ENCODE measurements around the gene WDR46.

The WDR46 gene

DNA sequence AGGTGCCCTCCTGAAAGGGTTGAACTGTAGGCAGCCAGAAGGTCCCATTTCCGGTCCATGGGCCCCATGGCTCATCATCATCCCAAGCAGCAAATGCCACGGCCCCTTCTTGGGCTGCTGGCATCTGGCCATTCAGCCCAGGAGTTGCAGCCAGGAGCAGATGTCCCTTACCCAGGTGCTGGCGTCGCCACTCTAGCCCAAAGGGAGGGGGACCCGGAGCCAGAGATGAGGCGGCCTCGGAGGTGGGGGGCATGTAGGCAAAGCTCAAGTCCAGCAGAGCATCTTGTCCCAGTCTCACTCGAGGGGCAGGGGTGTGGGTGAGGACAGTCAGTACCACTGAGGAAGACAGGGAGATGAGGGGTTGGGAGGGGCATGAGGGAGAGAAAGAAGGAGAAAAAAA, 16.0 kb upstream of the WDR46 start:
- TF ChIP-seq, protein P1, sequence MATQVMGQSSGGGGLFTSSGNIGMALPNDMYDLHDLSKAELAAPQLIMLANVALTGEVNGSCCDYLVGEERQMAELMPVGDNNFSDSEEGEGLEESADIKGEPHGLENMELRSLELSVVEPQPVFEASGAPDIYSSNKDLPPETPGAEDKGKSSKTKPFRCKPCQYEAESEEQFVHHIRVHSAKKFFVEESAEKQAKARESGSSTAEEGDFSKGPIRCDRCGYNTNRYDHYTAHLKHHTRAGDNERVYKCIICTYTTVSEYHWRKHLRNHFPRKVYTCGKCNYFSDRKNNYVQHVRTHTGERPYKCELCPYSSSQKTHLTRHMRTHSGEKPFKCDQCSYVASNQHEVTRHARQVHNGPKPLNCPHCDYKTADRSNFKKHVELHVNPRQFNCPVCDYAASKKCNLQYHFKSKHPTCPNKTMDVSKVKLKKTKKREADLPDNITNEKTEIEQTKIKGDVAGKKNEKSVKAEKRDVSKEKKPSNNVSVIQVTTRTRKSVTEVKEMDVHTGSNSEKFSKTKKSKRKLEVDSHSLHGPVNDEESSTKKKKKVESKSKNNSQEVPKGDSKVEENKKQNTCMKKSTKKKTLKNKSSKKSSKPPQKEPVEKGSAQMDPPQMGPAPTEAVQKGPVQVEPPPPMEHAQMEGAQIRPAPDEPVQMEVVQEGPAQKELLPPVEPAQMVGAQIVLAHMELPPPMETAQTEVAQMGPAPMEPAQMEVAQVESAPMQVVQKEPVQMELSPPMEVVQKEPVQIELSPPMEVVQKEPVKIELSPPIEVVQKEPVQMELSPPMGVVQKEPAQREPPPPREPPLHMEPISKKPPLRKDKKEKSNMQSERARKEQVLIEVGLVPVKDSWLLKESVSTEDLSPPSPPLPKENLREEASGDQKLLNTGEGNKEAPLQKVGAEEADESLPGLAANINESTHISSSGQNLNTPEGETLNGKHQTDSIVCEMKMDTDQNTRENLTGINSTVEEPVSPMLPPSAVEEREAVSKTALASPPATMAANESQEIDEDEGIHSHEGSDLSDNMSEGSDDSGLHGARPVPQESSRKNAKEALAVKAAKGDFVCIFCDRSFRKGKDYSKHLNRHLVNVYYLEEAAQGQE (IDR thresholded peaks at IDR 0.05; ENCODE audit: insufficient replicate concordance, low read depth): no peak
- TF ChIP-seq SPI1 (IDR thresholded peaks at IDR 0.05; ENCODE audit: borderline replicate concordance, low read depth) (no peak), POLR2AphosphoS5 (IDR thresholded peaks at IDR 0.05; ENCODE audit: low read depth) (no peak), GABPA (IDR thresholded peaks at IDR 0.05; ENCODE audit: low read depth) (no peak)
- TF ChIP-seq, protein P2, sequence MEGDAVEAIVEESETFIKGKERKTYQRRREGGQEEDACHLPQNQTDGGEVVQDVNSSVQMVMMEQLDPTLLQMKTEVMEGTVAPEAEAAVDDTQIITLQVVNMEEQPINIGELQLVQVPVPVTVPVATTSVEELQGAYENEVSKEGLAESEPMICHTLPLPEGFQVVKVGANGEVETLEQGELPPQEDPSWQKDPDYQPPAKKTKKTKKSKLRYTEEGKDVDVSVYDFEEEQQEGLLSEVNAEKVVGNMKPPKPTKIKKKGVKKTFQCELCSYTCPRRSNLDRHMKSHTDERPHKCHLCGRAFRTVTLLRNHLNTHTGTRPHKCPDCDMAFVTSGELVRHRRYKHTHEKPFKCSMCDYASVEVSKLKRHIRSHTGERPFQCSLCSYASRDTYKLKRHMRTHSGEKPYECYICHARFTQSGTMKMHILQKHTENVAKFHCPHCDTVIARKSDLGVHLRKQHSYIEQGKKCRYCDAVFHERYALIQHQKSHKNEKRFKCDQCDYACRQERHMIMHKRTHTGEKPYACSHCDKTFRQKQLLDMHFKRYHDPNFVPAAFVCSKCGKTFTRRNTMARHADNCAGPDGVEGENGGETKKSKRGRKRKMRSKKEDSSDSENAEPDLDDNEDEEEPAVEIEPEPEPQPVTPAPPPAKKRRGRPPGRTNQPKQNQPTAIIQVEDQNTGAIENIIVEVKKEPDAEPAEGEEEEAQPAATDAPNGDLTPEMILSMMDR (IDR thresholded peaks at IDR 0.05; ENCODE audit: insufficient read depth, low read length): no peak
- Histone ChIP-seq H3K4me3 (replicated peaks; ENCODE audit: insufficient read depth, low read length) (no peak overlapping the region), H3K27me3 (ENCODE audit: insufficient read depth, poor library complexity, severe bottlenecking) (no peaks in the 10 kb centered on the region), H3K27ac (replicated peaks) (no peak overlapping the region)
- DNase-seq (ENCODE audit: low read depth in 1 of 2, low spot score in 1 of 2): no peak

DNA sequence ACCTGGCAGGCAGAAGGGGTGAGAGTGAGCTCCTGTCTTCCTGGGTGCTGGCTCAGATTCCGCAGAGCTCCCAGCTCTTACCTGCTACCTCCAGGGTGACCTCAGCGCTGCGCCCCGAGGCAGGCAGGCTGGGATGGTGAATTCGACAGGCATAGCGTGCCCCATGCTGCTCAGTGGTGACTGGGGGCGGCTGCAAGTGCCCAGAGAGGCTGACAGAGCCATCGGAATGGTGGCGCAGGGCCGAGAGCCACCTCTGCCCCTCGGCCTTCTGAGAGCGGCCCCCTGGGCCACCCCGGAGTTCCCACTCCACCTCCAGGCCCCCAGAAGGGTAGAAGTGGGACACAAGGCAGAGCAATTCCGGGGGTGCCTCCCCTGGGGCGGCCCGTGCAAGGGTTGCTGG, 15.2 kb upstream of the WDR46 start:
- Histone ChIP-seq H3K27ac (replicated peaks) (no peak overlapping the region), H3K27me3 (ENCODE audit: insufficient read depth, poor library complexity, severe bottlenecking) (no peaks in the 10 kb centered on the region), H3K4me3 (replicated peaks; ENCODE audit: insufficient read depth, low read length) (no peak overlapping the region)
- no peak for DNase-seq (ENCODE audit: low read depth in 1 of 2, low spot score in 1 of 2)
- TF ChIP-seq, protein P1 (IDR thresholded peaks at IDR 0.05; ENCODE audit: insufficient replicate concordance, low read depth): no peak
- TF ChIP-seq SPI1 (IDR thresholded peaks at IDR 0.05; ENCODE audit: borderline replicate concordance, low read depth): no peak
- no peak for TF ChIP-seq GABPA (IDR thresholded peaks at IDR 0.05; ENCODE audit: low read depth)
- TF ChIP-seq, protein P2 (IDR thresholded peaks at IDR 0.05; ENCODE audit: insufficient read depth, low read length): no peak
- TF ChIP-seq POLR2AphosphoS5 (IDR thresholded peaks at IDR 0.05; ENCODE audit: low read depth): no peak

- TF ChIP-seq GABPA (IDR thresholded peaks at IDR 0.05; ENCODE audit: low read depth) (no peak), SPI1 (IDR thresholded peaks at IDR 0.05; ENCODE audit: borderline replicate concordance, low read depth) (no peak)
- no peak for DNase-seq (ENCODE audit: low read depth in 1 of 2, low spot score in 1 of 2)
- no peak overlapping the region for H3K4me3 ChIP-seq (replicated peaks; ENCODE audit: insufficient read depth, low read length)
- H3K27ac ChIP-seq (replicated peaks): no peak overlapping the region
- H3K27me3 ChIP-seq (ENCODE audit: insufficient read depth, poor library complexity, severe bottlenecking): no peaks in the 10 kb centered on the region
Measured at GRCh38 chr6:33301877-33302276, 12.8 kb upstream of the WDR46 start.

DNA sequence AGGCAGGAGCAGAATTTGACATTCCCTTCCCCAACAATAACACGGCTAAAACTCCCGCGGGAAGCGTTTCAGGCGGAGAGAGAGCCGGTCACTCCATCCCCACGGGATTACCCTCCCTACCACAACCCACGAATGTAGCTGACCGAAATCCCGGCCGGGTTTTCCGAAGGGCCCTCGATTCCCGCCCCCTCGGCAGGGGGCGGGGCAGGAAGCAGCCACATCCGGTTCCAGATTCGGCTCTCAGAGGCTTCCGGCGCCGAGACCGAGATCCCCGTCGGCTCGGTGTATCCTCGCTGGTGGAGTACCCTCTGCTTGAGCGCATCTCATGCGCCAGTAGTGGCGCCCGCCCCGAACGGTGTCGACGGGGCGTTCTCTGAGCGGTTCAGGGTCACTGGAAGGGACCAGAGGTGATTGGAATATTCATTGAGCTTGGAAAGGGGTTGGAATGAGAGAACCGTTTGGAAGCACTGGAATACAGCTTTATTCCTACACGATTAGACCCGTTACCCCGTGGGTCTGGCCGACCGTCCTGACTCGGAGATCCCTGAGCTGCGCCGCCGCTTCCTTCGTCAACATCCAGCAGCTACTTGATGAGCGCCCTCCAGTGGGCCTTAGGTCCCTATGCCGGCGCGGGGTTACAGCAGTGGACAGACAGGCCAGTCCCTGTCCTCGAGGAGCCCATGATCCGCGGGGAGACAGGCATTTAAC, 10.4 kb upstream of the WDR46 start:
- Histone ChIP-seq H3K27me3 (ENCODE audit: insufficient read depth, poor library complexity, severe bottlenecking) (no peaks in the 10 kb centered on the region), H3K27ac (replicated peaks) (peak overlapping the region; percentile 95), H3K4me3 (replicated peaks; ENCODE audit: insufficient read depth, low read length) (peak overlapping the region; percentile 75)
- peak; percentile 80 to 93 for DNase-seq (ENCODE audit: low read depth in 1 of 2, low spot score in 1 of 2)
- TF ChIP-seq GABPA (IDR thresholded peaks at IDR 0.05; ENCODE audit: low read depth): peak; percentile 82
- TF ChIP-seq, protein P2 (IDR thresholded peaks at IDR 0.05; ENCODE audit: insufficient read depth, low read length): peak; percentile 77
- TF ChIP-seq SPI1 (IDR thresholded peaks at IDR 0.05; ENCODE audit: borderline replicate concordance, low read depth): no peak; the same call in 1 of the 2 replicates
- TF ChIP-seq, protein P1 (IDR thresholded peaks at IDR 0.05; ENCODE audit: insufficient replicate concordance, low read depth): peak; percentile 42
- peak; percentile 87 for TF ChIP-seq POLR2AphosphoS5 (IDR thresholded peaks at IDR 0.05; ENCODE audit: low read depth)

Data from HL-60 (cell line).